Subcutaneous adipose tissue (tissue), 4 donors: ENCODE results near the gene SPRY4. TPM values are rescaled to one million over a fixed set of nuclear protein-coding genes. Genes with fewer than 3 reads are reported as not detected.

Experiments
- CTCF ChIP-seq: fragments of 450-650 bp; IDR thresholded peaks from one replicate; pipeline ENCODE4 v1.5.1; 2016; ENCODE audit warnings: low read depth, mild to moderate bottlenecking, control low read depth, antibody characterized with exemption, moderate library complexity
- total RNA-seq, 4 donors: library from RNA; depleted of rRNA; stranded (reverse); fragments of >200 nt; gene quantifications; one replicate each; pipeline ENCODE4 v1.1.0, GENCODE V29; 2016

SPRY4 gene
- total RNA-seq, 4 donors from 2014 or later, result 7.0 to 40.4 (median 23.7) TPM

GRCh38 chr5:142358648-142359047, 33.8 kb upstream of the SPRY4 start:
- TF ChIP-seq CTCF, result no peak

- no peak for TF ChIP-seq CTCF
These were observed 33.3 kb upstream of the SPRY4 start for GRCh38 chr5:142358121-142358520.

DNA sequence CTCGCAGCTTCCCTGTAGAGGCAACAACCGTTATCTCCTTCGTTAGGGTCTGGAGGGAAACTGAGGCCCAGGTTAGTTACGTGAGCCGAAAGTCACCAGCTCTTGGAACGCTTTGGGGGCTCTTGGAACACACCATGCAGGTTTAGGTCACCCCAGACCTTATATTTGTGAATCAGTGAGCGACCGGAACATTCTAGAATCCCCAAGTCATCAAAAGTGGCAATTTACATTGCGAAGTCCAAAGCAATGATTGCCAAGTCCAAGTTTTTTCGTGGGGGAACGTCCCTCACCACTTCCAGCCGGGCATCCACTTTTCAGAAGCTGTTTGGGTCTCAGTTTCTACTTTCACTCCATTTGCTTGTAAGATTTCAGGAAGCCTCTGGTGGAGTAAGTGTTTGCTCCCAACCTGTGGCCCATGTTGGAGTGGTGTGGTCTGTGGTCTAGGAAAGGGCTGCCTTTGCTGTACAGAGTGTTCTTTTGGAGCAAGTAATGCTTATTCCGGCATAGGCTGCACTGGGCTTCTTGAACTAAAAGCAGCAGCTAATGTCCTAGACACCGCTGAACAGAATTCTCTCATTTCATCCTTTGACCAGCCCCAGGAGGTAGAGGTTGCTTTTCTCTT, 32.8 kb upstream of the SPRY4 start:
- no peak for TF ChIP-seq CTCF

DNA sequence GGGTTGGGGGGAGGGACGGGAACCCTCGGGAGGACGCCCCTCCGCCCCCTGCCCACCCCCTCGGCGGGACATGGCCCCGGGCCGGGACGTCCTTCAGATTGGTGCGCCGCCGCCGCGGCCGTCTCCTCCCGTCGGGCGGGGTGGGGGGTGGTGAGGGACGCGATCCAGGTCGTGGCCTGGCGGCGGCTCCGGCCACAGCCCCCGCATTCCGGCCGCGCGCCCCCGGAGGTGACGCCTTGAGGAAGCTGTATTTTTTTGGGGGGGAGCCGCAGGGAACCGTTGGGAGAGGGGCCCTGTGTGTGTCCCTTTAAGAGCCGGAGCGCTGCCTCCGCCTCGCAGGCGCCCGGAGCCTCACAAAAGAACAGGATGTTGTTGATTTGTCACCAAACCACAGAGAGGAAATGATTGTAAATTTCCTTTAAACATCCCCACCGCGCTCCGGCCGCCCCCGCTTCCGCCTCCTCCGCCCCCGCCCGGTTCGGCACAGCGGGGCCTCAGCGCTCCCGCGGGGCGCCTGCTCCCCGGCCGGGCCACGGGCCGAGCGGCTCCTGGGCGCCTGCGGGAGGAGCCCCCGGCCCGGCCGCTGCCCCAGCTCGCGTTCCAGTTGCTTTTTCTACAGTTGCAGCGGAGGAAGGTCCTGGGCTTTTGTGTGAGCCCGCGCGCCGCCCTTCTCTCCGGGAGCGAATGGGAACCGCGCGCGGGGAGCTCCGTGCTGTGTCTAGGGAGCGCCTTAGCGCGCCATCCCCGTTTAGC, 32.1 kb upstream of the SPRY4 start:
- TF ChIP-seq CTCF, result no peak

- TF ChIP-seq CTCF, result no peak
These were observed 31.5 kb upstream of the SPRY4 start for GRCh38 chr5:142356349-142356715.

- no peak for TF ChIP-seq CTCF
These were observed 28.3 kb upstream of the SPRY4 start for GRCh38 chr5:142353071-142353472.

- TF ChIP-seq CTCF, result no peak
These were observed 25.2 kb upstream of the SPRY4 start for GRCh38 chr5:142350021-142350420.
